Endothelial cell of umbilical vein (primary cell): ENCODE results near the gene PRAF2. TPM values are rescaled to one million over a fixed set of nuclear protein-coding genes. Genes with fewer than 3 reads are reported as not detected.

ENCODE experiments used
- BruUV-seq: library from RNA; stranded (reverse); fragments of 400-500 nt; replicated peaks from 2 replicates; lab custom pipeline; 2021; lab: Mats Ljungman, UMichigan
- CTCF ChIA-PET: fragments of 300-600, 350-600 bp; sonication (Branson Sonifier 250); formaldehyde crosslinking; loops from one replicate; lab custom pipeline; 2021; ENCODE audit warnings: antibody characterized with exemption, inconsistent platforms; lab: Charles Lee
- POLR2A ChIA-PET: fragments of 300-600, 350-600 bp; sonication (Branson Sonifier 250); formaldehyde crosslinking; loops from one replicate; lab custom pipeline; 2021; ENCODE audit warnings: antibody characterized with exemption, inconsistent platforms; lab: Charles Lee
- DNase-seq: peaks from one replicate; pipeline ENCODE4 v3.0.0-alpha.2; 2011; ENCODE audit warnings: low read depth, low spot score
- FAIRE-seq: peaks from 2 replicates; lab custom pipeline; 2011; peaks lifted over from hg19 to GRCh38; lab: Jason Lieb, UNC
- H2AFZ ChIP-seq: 2 replicates; pipeline ENCODE4 v1.6.0; 2012; ENCODE audit warnings: low read depth, low read length, control low read depth, inconsistent platforms
- H3K27ac ChIP-seq: 2 replicates; pipeline ENCODE4 v1.5.1; 2011; ENCODE audit warnings: low read depth, mild to moderate bottlenecking, control low read depth, low read length, moderate library complexity; ENCODE audit not compliant: insufficient read depth
- H3K27me3 ChIP-seq, 2 experiments: 2 replicates each; pipeline versions ENCODE4 v1.6.0 to v1.6.1; 2011; ENCODE audit warnings: low read length in 2 of 2, mixed read lengths in 1 of 2; ENCODE audit not compliant: control insufficient read depth in 2 of 2, insufficient read depth in 2 of 2
- H3K36me3 ChIP-seq, 2 experiments: 2 replicates in 1 of 2; 3 replicates in 1 of 2; pipeline ENCODE4 v1.5.1; 2011; ENCODE audit warnings: low read length in 2 of 2, mild to moderate bottlenecking in 1 of 2, moderate library complexity in 1 of 2; ENCODE audit not compliant: control insufficient read depth in 2 of 2, insufficient read depth in 2 of 2; ENCODE audit errors: extremely low read depth in 1 of 2
- H3K4me1 ChIP-seq: 3 replicates; pipeline ENCODE4 v1.5.1; 2011; ENCODE audit warnings: mild to moderate bottlenecking, low read length; ENCODE audit not compliant: control insufficient read depth, insufficient read depth; ENCODE audit errors: extremely low read depth
- H3K4me2 ChIP-seq: 2 replicates; pipeline ENCODE4 v1.6.1; 2011; ENCODE audit warnings: low read length, control low read depth, mixed read lengths; ENCODE audit not compliant: insufficient read depth
- H3K4me3 ChIP-seq, 3 experiments: fragments of 200-600 bp in 1 of 3; sonication (generic), shearing (Covaris generic) in 1 of 3; replicated peaks in 1 of 3; 2 replicates each; pipeline ENCODE4 v1.5.1; 2011 to 2016; ENCODE audit warnings: control low read depth in 3 of 3, low read length in 3 of 3, mild to moderate bottlenecking in 2 of 3, inconsistent platforms in 1 of 3, low read depth in 1 of 3, moderate library complexity in 1 of 3; ENCODE audit not compliant: insufficient read depth in 1 of 3
- H3K79me2 ChIP-seq: 2 replicates; pipeline ENCODE4 v1.6.0; 2012; ENCODE audit warnings: low read length, inconsistent platforms; ENCODE audit not compliant: control insufficient read depth, insufficient read depth
- H3K9ac ChIP-seq: replicated peaks from 2 replicates; pipeline ENCODE3; 2011; ENCODE audit warnings: low read length, control low read depth; ENCODE audit not compliant: insufficient read depth; ENCODE audit errors: extremely low read depth
- H3K9me1 ChIP-seq: replicated peaks from 3 replicates; pipeline ENCODE4 v1.6.0; 2011; ENCODE audit warnings: mild to moderate bottlenecking, low read length; ENCODE audit not compliant: control insufficient read depth, insufficient read depth; ENCODE audit errors: extremely low read depth
- H3K9me3 ChIP-seq: replicated peaks from 2 replicates; pipeline ENCODE4 v1.5.1; 2012; ENCODE audit warnings: low read length, inconsistent platforms; ENCODE audit not compliant: control insufficient read depth, insufficient read depth
- H4K20me1 ChIP-seq: replicated peaks from 2 replicates; pipeline ENCODE3; 2011; ENCODE audit warnings: mild to moderate bottlenecking, low read length; ENCODE audit not compliant: control insufficient read depth, insufficient read depth; ENCODE audit errors: extremely low read depth
- EZH2 ChIP-seq: IDR thresholded peaks from 2 replicates; pipeline ENCODE4 v1.6.1; 2012; ENCODE audit warnings: borderline replicate concordance, low read depth, mild to moderate bottlenecking, moderate library complexity, low read length, inconsistent platforms; ENCODE audit not compliant: severe bottlenecking
- FOS ChIP-seq: IDR thresholded peaks from 2 replicates; pipeline ENCODE4 v1.6.1; 2011; ENCODE audit warnings: mild to moderate bottlenecking, low read length, moderate library complexity, borderline replicate concordance; ENCODE audit not compliant: insufficient read depth
- GATA2 ChIP-seq: IDR thresholded peaks from 2 replicates; pipeline ENCODE4 v1.7.0; 2011; ENCODE audit warnings: low read depth, mild to moderate bottlenecking, moderate library complexity, mixed read lengths, low read length; ENCODE audit not compliant: insufficient read length, insufficient read depth
- JUN ChIP-seq: IDR thresholded peaks from 2 replicates; pipeline ENCODE4 v1.6.1; 2011; ENCODE audit warnings: borderline replicate concordance, low read depth; ENCODE audit not compliant: insufficient read length, insufficient read depth
- MYC ChIP-seq: IDR thresholded peaks from one replicate; pipeline ENCODE4 v1.6.1; 2011; ENCODE audit warnings: mild to moderate bottlenecking, low read depth, low read length
- POLR2A ChIP-seq: IDR thresholded peaks from 2 replicates; pipeline ENCODE4 v1.6.1; 2012; ENCODE audit warnings: low read depth, mild to moderate bottlenecking, control low read depth, low read length
- POLR2AphosphoS5 ChIP-seq: IDR thresholded peaks from 2 replicates; pipeline ENCODE4 v1.6.1; 2012; ENCODE audit warnings: low read depth, mild to moderate bottlenecking, control low read depth, low read length, moderate library complexity; ENCODE audit not compliant: insufficient read depth
- dilution Hi-C: fragments of 300-500 bp; cut with MboI; formaldehyde crosslinking; loops from one replicate; pipeline ENCODE4 v1.15.0; 2019; ENCODE audit warnings: low sequenced_read_pairs; ENCODE audit not compliant: extremely low pct_ligation_motif_present
- intact Hi-C: fragments of 100-400 bp; cut with micrococcal nuclease; formaldehyde crosslinking; loops from one replicate; pipeline ENCODE4 v1.10.0; 2022
- polyA plus RNA-seq, 4 experiments: library from polyadenylated mRNA; depleted of rRNA in 3 of 4; stranded (reverse) in 3 of 4; unstranded in 1 of 4; fragments of >200 nt; gene quantifications; 2 replicates each; pipeline versions ENCODE4 v1.2.1 to v1.2.3, GENCODE V29; 2011 to 2012; ENCODE audit warnings: missing spikeins in 1 of 4
- total RNA-seq: library from RNA; stranded (reverse); gene quantifications from 2 replicates; pipeline ENCODE4 v1.2.3, GENCODE V29; 2021
- TF ChIP-seq, protein P1 (sequence below): IDR thresholded peaks from 2 replicates; pipeline ENCODE4 v1.6.1; 2011; ENCODE audit not compliant: insufficient read depth, insufficient read length
- TF ChIP-seq, protein P2 (sequence below), 2 donors: IDR thresholded peaks; 1 replicate in 1 of 2; 2 replicates in 1 of 2; pipeline ENCODE4 v1.5.1; 2011; ENCODE audit warnings: low read length in 2 of 2, mild to moderate bottlenecking in 2 of 2, moderate library complexity in 2 of 2, control low read depth in 1 of 2, inconsistent platforms in 1 of 2, low read depth in 1 of 2; ENCODE audit not compliant: insufficient read depth in 1 of 2; ENCODE audit errors: extremely low read depth in 1 of 2

Gene PRAF2
- total and polyA plus RNA-seq, 2 donors (not counting 3 experiments of a cell fraction or from before 2014, with no cell fraction given): 36.2 to 41.6 TPM

DNA sequence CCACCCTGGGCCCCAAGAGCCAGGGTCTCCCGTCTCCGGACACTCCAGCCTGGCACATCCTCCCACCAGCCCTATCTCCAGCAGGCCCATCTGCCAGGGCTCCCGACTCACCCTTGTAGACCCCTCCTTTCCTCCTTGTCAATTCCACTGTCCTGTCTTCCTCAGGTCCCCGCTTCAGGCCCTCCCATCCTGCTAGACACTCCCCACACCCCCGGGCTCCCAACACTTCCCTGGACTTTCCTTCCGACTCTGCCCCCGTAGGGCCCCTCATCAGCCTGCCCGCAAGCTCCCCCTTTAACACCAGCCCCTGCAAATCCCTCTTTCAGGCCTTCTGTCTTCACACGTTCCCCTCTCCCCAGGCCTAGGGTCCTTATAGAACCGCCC is 1.1 kb downstream of the PRAF2 start:
- Histone ChIP-seq H3K36me3 (no peaks in the 10 kb centered on the region), H3K9me3 (no peaks in the 10 kb centered on the region), H2AFZ (peak overlapping the region; percentile 19), H3K4me2 (peak overlapping the region; percentile 86), H3K27ac (no peak overlapping the region), H3K4me3 (peak overlapping the region; percentile 37 to 85 (median 63)), H3K79me2 (peaks cover 11% of the 10 kb centered on the region), H3K27me3 (no peaks in the 10 kb centered on the region), H4K20me1 (no peaks in the 10 kb centered on the region), H3K9ac (peak overlapping the region; percentile 63), H3K9me1 (no peaks in the 10 kb centered on the region), H3K4me1 (peaks cover 9% of the 10 kb centered on the region)
- TF ChIP-seq EZH2 (no peak), GATA2 (no peak), MYC (no peak), FOS (no peak), POLR2AphosphoS5 (no peak), POLR2A (no peak), JUN (no peak)
- TF ChIP-seq, protein P1, sequence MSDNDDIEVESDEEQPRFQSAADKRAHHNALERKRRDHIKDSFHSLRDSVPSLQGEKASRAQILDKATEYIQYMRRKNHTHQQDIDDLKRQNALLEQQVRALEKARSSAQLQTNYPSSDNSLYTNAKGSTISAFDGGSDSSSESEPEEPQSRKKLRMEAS: no peak
- TF ChIP-seq, protein P2, sequence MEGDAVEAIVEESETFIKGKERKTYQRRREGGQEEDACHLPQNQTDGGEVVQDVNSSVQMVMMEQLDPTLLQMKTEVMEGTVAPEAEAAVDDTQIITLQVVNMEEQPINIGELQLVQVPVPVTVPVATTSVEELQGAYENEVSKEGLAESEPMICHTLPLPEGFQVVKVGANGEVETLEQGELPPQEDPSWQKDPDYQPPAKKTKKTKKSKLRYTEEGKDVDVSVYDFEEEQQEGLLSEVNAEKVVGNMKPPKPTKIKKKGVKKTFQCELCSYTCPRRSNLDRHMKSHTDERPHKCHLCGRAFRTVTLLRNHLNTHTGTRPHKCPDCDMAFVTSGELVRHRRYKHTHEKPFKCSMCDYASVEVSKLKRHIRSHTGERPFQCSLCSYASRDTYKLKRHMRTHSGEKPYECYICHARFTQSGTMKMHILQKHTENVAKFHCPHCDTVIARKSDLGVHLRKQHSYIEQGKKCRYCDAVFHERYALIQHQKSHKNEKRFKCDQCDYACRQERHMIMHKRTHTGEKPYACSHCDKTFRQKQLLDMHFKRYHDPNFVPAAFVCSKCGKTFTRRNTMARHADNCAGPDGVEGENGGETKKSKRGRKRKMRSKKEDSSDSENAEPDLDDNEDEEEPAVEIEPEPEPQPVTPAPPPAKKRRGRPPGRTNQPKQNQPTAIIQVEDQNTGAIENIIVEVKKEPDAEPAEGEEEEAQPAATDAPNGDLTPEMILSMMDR (IDR thresholded peaks at IDR 0.05; ENCODE audit: extremely low read depth in 1 of 2, insufficient read depth in 1 of 2, low read depth in 1 of 2, low read length in 2 of 2): no peak
- dilution Hi-C loops (no loop called here), intact Hi-C loops (loop anchor here (1.0 to 10.0 kb wide), 2 partner anchors 29 to 682 kb away; partner anchors contain the start of gene TFE3)
- FAIRE-seq (peak; percentile 18), DNase-seq (no peak)
- CTCF ChIA-PET: no interaction called here
- POLR2A ChIA-PET: no interaction called here
- no TSS peak for BruUV-seq
